Measurements from ENCODE around the gene SLCO1B3. TPM values are rescaled to one million over a fixed set of nuclear protein-coding genes. Genes with fewer than 3 reads are reported as not detected.

The SLCO1B3 gene
- total RNA-seq, 1 experiment from 2014 or later, result not detected

DNA sequence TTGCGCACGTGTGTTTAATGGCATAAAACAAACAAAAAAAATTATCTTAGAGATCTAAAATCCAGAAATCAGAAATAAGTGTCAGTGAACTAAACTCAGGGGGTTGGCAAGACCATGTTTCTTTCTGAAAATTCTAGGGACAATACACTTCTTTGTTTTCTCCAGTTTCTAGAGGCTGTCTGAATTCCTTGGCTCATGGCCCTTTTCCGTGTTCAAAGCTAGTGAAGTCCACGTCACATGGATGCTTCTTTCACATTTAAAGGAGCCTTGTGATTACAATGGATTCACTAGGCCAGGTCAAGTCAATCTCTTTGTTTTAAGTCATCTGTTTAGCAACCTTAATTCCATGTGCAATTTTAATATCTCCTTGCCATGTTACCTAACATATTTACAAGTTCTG is 22.4 kb downstream of the SLCO1B3 start:
- ChIA-PET POLR2A (no interaction called here), CTCF (no interaction called here)
- no peak overlapping the region for H3K27ac Mint-ChIP-seq (ENCODE audit: low read depth, unreplicated experiment)
- H3K4me1 Mint-ChIP-seq (ENCODE audit: insufficient read depth, unreplicated experiment), result no peaks in the 10 kb centered on the region
- peaks cover 7% of the 10 kb centered on the region for H3K9me3 Mint-ChIP-seq (ENCODE audit: unreplicated experiment)
- DNase-seq (ENCODE audit: unreplicated experiment), result no peak
- no peaks in the 10 kb centered on the region for H3K36me3 Mint-ChIP-seq (ENCODE audit: insufficient read depth, unreplicated experiment)
- H3K27me3 Mint-ChIP-seq (ENCODE audit: insufficient read depth, unreplicated experiment), result no peaks in the 10 kb centered on the region
- TF ChIP-seq, protein P1, sequence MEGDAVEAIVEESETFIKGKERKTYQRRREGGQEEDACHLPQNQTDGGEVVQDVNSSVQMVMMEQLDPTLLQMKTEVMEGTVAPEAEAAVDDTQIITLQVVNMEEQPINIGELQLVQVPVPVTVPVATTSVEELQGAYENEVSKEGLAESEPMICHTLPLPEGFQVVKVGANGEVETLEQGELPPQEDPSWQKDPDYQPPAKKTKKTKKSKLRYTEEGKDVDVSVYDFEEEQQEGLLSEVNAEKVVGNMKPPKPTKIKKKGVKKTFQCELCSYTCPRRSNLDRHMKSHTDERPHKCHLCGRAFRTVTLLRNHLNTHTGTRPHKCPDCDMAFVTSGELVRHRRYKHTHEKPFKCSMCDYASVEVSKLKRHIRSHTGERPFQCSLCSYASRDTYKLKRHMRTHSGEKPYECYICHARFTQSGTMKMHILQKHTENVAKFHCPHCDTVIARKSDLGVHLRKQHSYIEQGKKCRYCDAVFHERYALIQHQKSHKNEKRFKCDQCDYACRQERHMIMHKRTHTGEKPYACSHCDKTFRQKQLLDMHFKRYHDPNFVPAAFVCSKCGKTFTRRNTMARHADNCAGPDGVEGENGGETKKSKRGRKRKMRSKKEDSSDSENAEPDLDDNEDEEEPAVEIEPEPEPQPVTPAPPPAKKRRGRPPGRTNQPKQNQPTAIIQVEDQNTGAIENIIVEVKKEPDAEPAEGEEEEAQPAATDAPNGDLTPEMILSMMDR (IDR thresholded peaks at IDR 0.05; ENCODE audit: unreplicated experiment), result no peak
- intact Hi-C loops (cut with micrococcal nuclease), result no loop called here
- H3K4me3 Mint-ChIP-seq (ENCODE audit: unreplicated experiment), result no peak overlapping the region
- no TSS peak for BruUV-seq (replicated peaks)

DNA sequence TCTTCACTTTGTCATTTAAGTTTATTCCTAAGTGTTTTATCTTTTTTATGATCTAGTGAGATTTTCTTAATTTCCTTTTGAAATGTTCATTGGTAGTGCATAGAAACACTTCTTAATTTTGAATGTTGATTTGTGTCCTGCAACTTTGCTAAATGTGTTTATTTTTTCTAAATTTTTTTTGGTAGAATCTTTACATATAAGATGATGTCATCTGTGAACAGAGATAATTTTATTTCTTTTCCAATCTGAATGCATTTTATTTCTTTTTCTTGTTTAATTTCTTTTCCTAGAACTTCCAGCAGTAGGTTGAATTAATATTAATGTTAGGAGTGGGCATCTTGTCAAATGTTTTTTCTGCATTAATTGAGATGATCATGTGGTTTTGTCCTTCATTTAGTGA is 42.1 kb downstream of the SLCO1B3 start:
- H3K4me3 Mint-ChIP-seq (ENCODE audit: unreplicated experiment), result no peak overlapping the region
- peaks cover 15% of the 10 kb centered on the region for H3K9me3 Mint-ChIP-seq (ENCODE audit: unreplicated experiment)
- TF ChIP-seq, protein P1 (IDR thresholded peaks at IDR 0.05; ENCODE audit: unreplicated experiment), result no peak
- no peak overlapping the region for H3K27ac Mint-ChIP-seq (ENCODE audit: low read depth, unreplicated experiment)
- H3K27me3 Mint-ChIP-seq (ENCODE audit: insufficient read depth, unreplicated experiment), result no peaks in the 10 kb centered on the region
- BruUV-seq (replicated peaks), result no TSS peak
- ChIA-PET CTCF (no interaction called here), POLR2A (no interaction called here)
- intact Hi-C loops (cut with micrococcal nuclease), result no loop called here
- no peaks in the 10 kb centered on the region for H3K36me3 Mint-ChIP-seq (ENCODE audit: insufficient read depth, unreplicated experiment)
- H3K4me1 Mint-ChIP-seq (ENCODE audit: insufficient read depth, unreplicated experiment), result no peaks in the 10 kb centered on the region
- DNase-seq (ENCODE audit: unreplicated experiment), result no peak

DNA sequence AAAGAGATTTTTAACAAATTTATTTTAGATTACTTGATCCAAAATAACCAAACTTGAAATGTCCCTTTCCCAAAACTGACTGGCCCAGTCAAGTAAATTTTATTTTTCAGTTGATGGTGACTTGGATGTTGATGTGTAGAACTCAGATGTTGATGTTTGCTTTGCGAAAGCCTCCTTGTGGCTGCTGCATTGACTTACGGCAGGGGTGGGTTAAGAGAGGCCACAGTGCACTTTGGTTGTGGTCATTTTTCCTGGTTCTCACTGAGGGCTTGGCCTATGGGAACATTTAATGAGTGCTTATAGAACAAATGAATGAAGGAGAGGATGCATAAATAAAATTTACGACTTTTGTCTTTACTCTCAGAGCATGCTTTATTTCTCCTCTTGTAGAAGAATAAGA is 52.6 kb downstream of the SLCO1B3 start:
- no peak for DNase-seq (ENCODE audit: unreplicated experiment)
- Mint-ChIP-seq H3K4me3 (ENCODE audit: unreplicated experiment) (no peak overlapping the region), H3K9me3 (ENCODE audit: unreplicated experiment) (peaks cover 20% of the 10 kb centered on the region), H3K36me3 (ENCODE audit: insufficient read depth, unreplicated experiment) (no peaks in the 10 kb centered on the region), H3K4me1 (ENCODE audit: insufficient read depth, unreplicated experiment) (no peaks in the 10 kb centered on the region), H3K27me3 (ENCODE audit: insufficient read depth, unreplicated experiment) (no peaks in the 10 kb centered on the region), H3K27ac (ENCODE audit: low read depth, unreplicated experiment) (no peak overlapping the region)
- CTCF ChIA-PET, result no interaction called here
- TF ChIP-seq, protein P1 (IDR thresholded peaks at IDR 0.05; ENCODE audit: unreplicated experiment), result no peak
- intact Hi-C loops (cut with micrococcal nuclease), result no loop called here
- BruUV-seq (replicated peaks), result no TSS peak
- POLR2A ChIA-PET, result no interaction called here

DNA sequence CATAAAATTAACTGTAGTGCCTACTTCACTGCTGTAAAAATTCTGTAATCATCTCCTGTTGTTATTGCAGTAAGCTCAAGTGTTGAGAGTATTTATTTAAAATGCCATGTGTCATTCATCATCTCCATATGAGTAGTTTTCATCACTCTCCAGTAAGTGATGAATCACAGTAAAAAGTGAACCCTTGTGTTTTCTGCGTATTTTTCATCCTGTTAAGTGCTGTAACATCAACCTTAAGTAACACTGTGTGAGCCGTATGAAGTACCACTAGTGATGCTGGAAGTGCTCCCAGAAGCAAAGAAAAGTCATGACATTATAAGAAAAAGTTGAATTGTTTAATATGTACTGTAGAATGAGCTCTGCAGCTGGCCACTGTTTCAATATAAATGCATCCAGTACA is 55.4 kb downstream of the SLCO1B3 start:
- TF ChIP-seq, protein P1 (IDR thresholded peaks at IDR 0.05; ENCODE audit: unreplicated experiment), result no peak
- H3K9me3 Mint-ChIP-seq (ENCODE audit: unreplicated experiment), result peaks cover 20% of the 10 kb centered on the region
- intact Hi-C loops (cut with micrococcal nuclease), result no loop called here
- H3K27ac Mint-ChIP-seq (ENCODE audit: low read depth, unreplicated experiment), result no peak overlapping the region
- CTCF ChIA-PET, result interaction anchor here (0.6 to 0.7 kb wide), 2 partner anchors 45 to 409 kb away, joined by 3 read pairs; no protein-coding TSS in a partner anchor
- H3K27me3 Mint-ChIP-seq (ENCODE audit: insufficient read depth, unreplicated experiment), result no peaks in the 10 kb centered on the region
- no peaks in the 10 kb centered on the region for H3K36me3 Mint-ChIP-seq (ENCODE audit: insufficient read depth, unreplicated experiment)
- no peak overlapping the region for H3K4me3 Mint-ChIP-seq (ENCODE audit: unreplicated experiment)
- BruUV-seq (replicated peaks), result no TSS peak
- POLR2A ChIA-PET, result no interaction called here
- DNase-seq (ENCODE audit: unreplicated experiment), result peak; percentile 0
- H3K4me1 Mint-ChIP-seq (ENCODE audit: insufficient read depth, unreplicated experiment), result no peaks in the 10 kb centered on the region

Measured in MCF 10A (cell line).